Measurements from ENCODE around the gene CDH22.

Gene CDH22

DNA sequence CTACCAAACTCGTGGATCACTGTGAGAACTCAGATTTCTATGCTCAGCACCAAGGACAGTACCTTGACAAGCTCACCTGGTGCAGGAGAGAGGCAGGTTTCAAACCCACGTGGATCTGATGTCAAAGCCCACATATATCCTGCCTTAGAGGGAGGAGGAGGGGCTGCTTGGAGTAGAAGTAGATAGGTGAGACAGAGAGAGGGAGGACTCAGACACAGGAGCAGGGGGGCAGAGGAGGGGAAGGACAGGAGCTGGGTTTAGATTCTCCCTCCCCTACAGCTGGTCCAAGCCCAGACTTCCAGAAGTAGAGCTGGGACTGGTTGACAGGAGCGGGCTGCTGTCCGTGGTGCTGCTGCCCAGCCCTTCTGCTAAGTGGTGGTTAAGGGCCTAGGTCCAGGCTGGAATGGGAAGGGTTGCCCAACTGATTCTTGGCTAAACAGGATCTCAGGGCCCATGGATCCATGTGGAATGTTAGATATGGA is 77.5 kb downstream of the CDH22 start:
- DNase-seq, result no peak
- H3K27ac Mint-ChIP-seq, result no peak overlapping the region
- no peaks in the 10 kb centered on the region for H3K36me3 Mint-ChIP-seq

DNA sequence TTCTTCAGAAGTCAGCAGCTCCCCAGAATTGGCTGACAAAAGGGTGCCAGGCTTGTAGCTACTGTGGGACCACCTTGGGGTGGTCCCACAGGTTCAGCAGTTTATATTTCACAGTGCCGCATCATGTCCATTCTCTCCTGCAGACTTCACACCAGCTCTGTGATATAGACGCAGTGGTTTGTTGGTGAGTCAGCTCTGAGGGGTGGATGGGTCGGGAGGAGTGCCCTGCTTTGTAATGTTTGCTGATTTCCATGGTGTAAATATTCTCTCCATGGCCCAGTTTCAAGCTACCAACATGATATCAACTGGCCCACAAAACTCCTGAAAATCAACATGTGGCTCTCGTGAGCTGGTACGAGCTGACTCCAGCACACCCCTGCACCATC is 78.2 kb downstream of the CDH22 start:
- Mint-ChIP-seq H3K27ac (no peak overlapping the region), H3K4me3 (no peak overlapping the region), H3K4me1 (no peaks in the 10 kb centered on the region), H3K36me3 (no peaks in the 10 kb centered on the region), H3K9me3 (no peaks in the 10 kb centered on the region), H3K27me3 (peaks cover 48 to 54% of the 10 kb centered on the region in 2 donors)
- ATAC-seq (replicated peaks) (no peak), DNase-seq (no peak)

More for the DNA sequence above, 77.5 kb downstream of the CDH22 start:
- Mint-ChIP-seq H3K27me3 (peaks cover 52 to 54% of the 10 kb centered on the region in 2 donors), H3K9me3 (no peaks in the 10 kb centered on the region), H3K4me1 (no peaks in the 10 kb centered on the region), H3K4me3 (no peak overlapping the region)
- no peak for ATAC-seq (replicated peaks)

DNA sequence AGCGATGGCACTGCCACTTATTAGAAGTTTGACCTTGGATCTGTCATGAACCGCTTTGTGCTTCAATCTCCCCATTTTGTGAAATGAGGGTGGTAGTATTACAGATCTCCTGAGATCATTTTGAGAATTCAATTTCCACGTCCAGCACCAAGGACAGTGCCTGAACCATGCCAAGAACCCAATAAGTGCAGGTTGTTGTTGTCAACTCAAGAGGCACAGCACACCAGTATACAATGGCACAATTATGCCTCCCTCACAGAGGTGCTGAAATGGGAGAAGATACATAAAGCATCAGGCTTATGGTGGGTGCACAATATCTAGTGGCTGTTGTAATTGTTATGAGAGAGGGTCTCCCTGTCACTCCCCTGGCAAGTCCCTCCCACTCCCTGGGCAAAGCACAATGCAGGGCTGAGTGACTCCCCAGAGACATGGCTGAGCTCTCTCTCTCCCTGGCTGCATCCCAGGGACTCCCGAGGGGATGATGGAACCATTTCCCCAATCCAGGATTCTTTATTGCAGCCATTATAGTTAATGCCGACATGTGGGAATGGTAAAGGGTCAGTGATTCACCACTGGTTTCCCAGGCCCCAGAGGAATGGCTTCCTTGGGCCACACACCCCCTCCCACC is 78.7 kb downstream of the CDH22 start:
- no peak for DNase-seq
- peaks cover 50 to 59% of the 10 kb centered on the region in 2 donors for H3K27me3 Mint-ChIP-seq
- no peak overlapping the region for H3K27ac Mint-ChIP-seq
- no peaks in the 10 kb centered on the region for H3K4me1 Mint-ChIP-seq
- H3K36me3 Mint-ChIP-seq, result no peaks in the 10 kb centered on the region
- no peak overlapping the region for H3K4me3 Mint-ChIP-seq
- no peaks in the 10 kb centered on the region for H3K9me3 Mint-ChIP-seq
- ATAC-seq (replicated peaks), result no peak

DNA sequence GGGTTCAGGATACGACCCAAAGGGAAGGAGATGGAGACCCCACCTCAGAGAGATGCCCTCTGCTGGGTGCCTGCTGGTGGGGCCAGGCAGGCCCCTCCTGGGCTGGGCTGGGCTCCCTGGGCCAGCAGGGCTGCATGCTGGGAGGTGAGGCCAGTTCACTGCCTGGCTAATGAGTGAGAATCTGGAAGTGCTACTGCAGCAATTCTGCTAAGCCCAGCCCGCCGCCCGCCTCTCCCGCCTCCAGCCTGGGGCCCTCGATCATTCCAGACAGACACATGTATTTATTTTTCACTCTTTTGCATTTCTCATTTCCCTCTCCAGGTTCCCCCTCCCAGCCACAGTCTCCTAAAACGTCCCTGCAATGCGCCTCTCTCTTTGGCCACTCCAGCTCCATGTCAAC is 79.6 kb downstream of the CDH22 start:
- DNase-seq (no peak), ATAC-seq (replicated peaks) (no peak)
- no peak overlapping the region for H3K27ac Mint-ChIP-seq
- no peaks in the 10 kb centered on the region for H3K36me3 Mint-ChIP-seq
- H3K27me3 Mint-ChIP-seq, result peaks cover 47 to 65% of the 10 kb centered on the region in 2 donors
- no peaks in the 10 kb centered on the region for H3K4me1 Mint-ChIP-seq
- no peaks in the 10 kb centered on the region for H3K9me3 Mint-ChIP-seq
- H3K4me3 Mint-ChIP-seq, result no peak overlapping the region

DNA sequence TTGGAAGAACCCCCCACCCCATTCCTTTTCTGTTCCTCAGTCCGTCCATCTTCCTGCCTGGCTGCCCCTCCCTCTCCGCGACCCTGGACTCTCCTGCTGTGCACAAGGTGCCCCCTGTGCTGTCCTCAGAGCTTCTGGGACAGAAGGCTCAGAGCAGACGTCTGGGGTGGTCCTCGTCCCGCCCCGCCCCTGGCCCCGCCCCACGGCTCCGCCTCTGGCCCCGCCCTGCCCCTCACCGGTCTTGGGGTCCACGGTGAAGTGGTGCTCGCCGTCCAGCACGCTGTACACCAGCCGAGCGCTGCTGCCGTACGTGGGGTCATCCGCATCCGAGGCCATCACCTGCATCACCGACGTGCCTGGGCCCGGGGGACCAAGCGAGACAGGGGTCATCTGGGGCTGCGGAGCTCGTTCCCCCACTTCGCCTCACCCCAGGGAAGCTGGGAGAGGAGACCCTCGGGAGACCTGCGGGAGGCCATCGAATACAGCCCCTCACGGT is 81.0 kb downstream of the CDH22 start:
- Mint-ChIP-seq H3K36me3 (no peaks in the 10 kb centered on the region), H3K27me3 (peaks cover 44 to 64% of the 10 kb centered on the region in 2 donors), H3K27ac (no peak overlapping the region), H3K9me3 (no peaks in the 10 kb centered on the region), H3K4me1 (no peaks in the 10 kb centered on the region), H3K4me3 (peak overlapping the region in 1 of 2 donors; percentile 33)
- ATAC-seq (replicated peaks) (no peak), DNase-seq (no peak)

DNA sequence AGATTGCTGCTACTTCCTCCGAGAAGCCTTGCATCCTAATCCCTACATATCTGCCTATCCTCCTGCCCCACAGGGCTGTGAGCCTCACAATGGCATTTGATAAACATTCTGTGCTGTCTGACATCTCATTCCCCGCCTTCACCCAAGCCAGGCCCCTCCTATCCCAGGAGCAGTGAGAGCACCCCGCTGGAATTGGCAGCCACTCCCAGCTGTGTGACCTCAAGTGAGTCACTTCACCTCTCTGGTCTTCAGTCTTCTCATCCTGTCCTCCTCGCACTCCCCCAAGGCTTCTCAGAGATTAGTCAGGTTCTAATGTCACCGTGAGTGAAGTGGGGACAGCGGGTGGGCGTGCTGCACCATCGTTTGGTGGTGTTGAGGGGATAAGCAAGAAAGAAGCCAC is 81.7 kb downstream of the CDH22 start:
- ATAC-seq (replicated peaks), result no peak

DNA sequence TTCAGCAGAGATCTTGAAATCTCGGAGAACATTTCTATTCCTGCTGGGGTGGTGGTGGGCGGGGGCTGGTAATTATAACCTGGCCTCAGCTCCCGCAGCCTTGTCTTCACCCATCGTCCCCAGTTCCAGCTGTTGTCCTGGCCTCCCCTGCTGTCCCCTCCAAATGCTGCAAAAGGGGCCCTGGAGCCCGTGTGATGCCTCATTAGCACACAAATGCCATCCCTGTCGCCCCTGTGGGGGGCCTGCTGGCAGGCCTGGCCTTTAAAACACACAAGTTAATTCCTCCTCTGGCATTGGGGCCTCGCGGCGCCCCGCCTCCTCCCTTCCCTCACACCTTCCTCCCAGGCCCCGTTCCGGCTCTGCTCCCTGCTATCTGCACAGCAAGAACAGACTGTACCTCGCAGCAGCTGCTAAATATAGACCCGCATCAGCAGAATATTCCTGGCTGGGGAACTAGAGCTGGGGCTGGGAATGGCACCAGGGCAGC is 85.7 kb downstream of the CDH22 start:
- ATAC-seq (replicated peaks) (no peak), DNase-seq (no peak)
- no peak overlapping the region for H3K27ac Mint-ChIP-seq
- no peaks in the 10 kb centered on the region for H3K9me3 Mint-ChIP-seq
- H3K27me3 Mint-ChIP-seq, result peaks cover 36 to 48% of the 10 kb centered on the region in 2 donors
- H3K4me3 Mint-ChIP-seq, result no peak overlapping the region
- no peaks in the 10 kb centered on the region for H3K4me1 Mint-ChIP-seq
- no peaks in the 10 kb centered on the region for H3K36me3 Mint-ChIP-seq

More for the DNA sequence above, 81.7 kb downstream of the CDH22 start:
- H3K4me1 Mint-ChIP-seq, result no peaks in the 10 kb centered on the region
- no peaks in the 10 kb centered on the region for H3K9me3 Mint-ChIP-seq
- H3K4me3 Mint-ChIP-seq, result no peak overlapping the region
- H3K36me3 Mint-ChIP-seq, result no peaks in the 10 kb centered on the region
- H3K27me3 Mint-ChIP-seq, result peaks cover 40 to 59% of the 10 kb centered on the region in 2 donors
- DNase-seq, result no peak
- H3K27ac Mint-ChIP-seq, result no peak overlapping the region

DNA sequence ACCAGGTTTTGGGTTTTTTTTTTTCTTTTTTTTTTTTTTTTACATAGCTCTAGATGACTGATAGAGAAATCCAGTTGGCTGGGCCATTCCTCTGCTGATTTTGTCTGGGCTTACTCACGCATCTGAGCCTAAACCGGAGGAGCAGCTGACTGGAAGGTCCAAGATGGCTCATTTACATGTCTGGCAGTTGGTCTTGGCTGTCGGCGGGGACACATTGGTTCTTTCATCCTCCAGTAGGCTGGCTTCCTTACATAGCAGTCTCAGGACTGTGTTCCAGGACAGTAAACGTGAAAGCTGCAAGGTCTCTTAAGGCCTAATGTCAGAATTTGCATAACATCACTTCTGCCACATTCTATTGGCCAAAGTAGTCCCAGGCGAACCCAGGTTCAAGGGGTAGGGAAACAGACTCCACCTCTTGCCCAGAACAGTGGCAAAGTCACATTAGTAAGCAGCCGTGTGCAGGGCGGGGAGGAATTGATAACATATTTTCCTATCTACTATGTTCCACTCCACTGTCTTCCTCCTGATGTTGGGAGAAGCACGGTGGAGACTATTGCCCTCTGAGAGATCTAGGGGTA is 87.0 kb downstream of the CDH22 start:
- Mint-ChIP-seq H3K27me3 (peaks cover 24 to 40% of the 10 kb centered on the region in 2 donors), H3K4me3 (no peak overlapping the region), H3K4me1 (no peaks in the 10 kb centered on the region), H3K27ac (no peak overlapping the region), H3K9me3 (no peaks in the 10 kb centered on the region), H3K36me3 (no peaks in the 10 kb centered on the region)
- ATAC-seq (replicated peaks) (no peak), DNase-seq (no peak)

DNA sequence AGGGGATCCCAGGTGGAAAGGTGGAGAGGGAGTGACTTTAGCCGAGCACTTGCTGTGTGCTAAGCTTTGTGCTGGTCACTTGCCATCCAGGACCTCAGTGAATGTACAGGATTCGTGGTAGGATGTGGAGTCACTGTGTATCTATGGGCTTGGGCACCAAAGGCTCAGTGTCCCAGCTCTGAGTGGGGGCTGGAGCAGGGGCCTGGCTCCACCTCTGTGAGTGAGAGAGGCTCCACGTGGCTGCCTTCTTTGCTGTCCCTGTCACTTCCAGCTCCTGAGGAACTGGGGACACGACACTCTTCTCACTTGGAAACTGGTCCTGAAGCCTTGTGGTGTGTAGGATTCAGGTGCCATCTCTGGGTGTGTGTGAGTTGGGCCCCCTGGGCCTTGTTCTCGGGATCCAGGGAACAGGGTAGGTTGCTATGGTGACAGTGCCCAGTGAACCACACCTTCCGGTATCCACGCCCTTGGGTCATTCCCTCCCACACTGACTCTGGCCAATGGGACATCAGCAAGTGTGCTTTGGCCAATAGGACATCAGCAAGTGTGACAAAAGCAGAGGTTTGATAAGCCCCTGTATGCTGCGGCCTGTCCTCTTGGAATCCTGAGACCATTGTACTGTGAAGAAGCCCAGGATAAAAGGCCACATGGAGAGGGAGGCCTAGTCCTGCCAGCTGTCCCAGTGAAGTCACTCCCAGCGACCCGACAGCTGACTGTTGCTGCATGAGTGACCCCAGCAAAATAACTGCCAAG is 87.7 kb downstream of the CDH22 start:
- ATAC-seq (replicated peaks), result no peak

DNA sequence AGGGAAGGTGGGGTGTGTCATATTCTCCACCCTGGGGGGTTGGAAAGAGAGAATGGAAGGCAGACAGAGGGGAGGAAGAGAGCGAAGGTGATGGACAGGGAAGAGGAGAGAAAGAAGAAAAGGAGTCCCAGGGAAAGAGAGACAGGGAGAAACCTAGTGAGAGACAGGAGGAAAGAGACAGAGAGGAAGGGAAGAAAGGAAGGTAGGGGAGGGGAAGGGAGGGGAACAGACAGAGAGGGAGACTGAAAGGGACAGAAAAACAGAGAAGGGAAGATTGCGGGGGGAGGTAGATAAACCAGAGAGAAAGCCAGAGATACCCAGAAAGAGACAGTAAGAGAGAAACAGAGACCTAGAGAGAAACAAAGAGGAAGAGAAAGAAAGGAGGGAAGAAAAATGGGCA is 88.4 kb downstream of the CDH22 start:
- Mint-ChIP-seq H3K9me3 (no peaks in the 10 kb centered on the region), H3K27ac (peak overlapping the region; percentile 1), H3K4me1 (no peaks in the 10 kb centered on the region), H3K27me3 (peaks cover 23 to 34% of the 10 kb centered on the region in 2 donors), H3K36me3 (no peaks in the 10 kb centered on the region), H3K4me3 (no peak overlapping the region)
- DNase-seq, result no peak
- ATAC-seq (replicated peaks), result no peak

More for the DNA sequence above, 87.7 kb downstream of the CDH22 start:
- Mint-ChIP-seq H3K36me3 (no peaks in the 10 kb centered on the region), H3K4me3 (no peak overlapping the region), H3K27me3 (peaks cover 17 to 34% of the 10 kb centered on the region in 2 donors), H3K27ac (no peak overlapping the region), H3K9me3 (no peaks in the 10 kb centered on the region), H3K4me1 (no peaks in the 10 kb centered on the region)
- no peak for DNase-seq

DNA sequence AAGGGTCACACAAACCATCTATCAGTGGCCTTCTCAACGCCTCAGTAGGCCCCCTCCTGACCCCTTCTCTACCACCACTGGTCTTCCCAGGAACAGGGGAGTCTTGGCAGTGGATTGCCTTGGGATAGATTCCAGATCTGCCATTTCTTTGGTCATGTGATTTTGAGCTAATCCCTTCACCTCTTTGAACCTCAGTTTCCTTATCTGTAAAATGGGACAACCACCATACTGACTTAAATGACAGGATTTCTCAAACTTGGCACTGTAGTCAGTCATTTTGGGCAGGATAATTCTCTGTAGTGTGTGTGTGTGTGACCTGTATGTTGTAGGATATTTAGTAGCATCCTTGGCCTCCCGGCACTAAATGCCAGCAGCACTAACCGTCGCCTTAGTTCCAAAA is 89.1 kb downstream of the CDH22 start:
- Mint-ChIP-seq H3K4me1 (no peaks in the 10 kb centered on the region), H3K27me3 (peaks cover 26 to 35% of the 10 kb centered on the region in 2 donors), H3K4me3 (no peak overlapping the region), H3K9me3 (no peaks in the 10 kb centered on the region), H3K36me3 (no peaks in the 10 kb centered on the region), H3K27ac (no peak overlapping the region)
- DNase-seq (no peak), ATAC-seq (replicated peaks) (no peak)

DNA sequence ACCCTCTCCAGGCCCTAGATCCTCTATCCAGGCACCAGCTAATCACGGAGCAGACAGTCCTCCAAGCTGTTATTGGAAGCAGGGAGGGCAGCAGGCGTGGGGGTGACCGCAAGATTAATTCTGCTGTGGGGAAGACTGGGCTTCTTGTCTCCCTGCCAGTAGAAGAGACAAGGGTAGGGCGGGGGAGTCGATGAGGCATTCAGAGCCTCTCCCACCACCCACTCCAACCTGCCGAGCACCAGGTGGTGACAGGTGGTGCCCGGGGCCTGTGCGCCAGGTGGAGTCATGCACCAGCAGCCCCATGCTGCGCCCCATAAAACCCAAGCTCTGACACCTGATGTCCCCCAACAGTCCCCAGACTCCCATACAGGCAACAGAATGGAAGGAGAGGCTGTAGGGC is 89.6 kb downstream of the CDH22 start:
- DNase-seq, result no peak
- Mint-ChIP-seq H3K9me3 (no peaks in the 10 kb centered on the region), H3K36me3 (no peaks in the 10 kb centered on the region), H3K27ac (no peak overlapping the region), H3K4me3 (no peak overlapping the region), H3K27me3 (peaks cover 31 to 38% of the 10 kb centered on the region in 2 donors), H3K4me1 (no peaks in the 10 kb centered on the region)
- ATAC-seq (replicated peaks), result no peak

DNA sequence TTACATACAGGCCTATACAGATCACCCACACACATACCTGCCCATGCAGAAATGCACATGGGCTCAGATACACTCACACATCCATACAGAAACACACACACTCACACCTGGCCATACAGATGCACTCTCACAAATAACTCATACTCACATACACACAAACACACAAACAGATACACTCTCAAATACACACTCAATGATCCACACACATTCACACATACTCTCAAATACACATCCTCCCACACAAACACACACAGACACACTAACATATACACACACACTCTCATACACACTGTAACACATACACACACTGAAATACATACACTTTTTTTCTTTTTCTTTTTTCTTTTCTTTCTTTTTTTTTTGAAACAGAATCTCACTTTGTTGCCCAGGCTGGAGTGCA is 90.7 kb downstream of the CDH22 start:
- DNase-seq (no peak), ATAC-seq (replicated peaks) (no peak)
- Mint-ChIP-seq H3K27ac (no peak overlapping the region), H3K27me3 (peaks cover 28 to 32% of the 10 kb centered on the region in 2 donors), H3K9me3 (no peaks in the 10 kb centered on the region), H3K4me3 (no peak overlapping the region), H3K36me3 (no peaks in the 10 kb centered on the region), H3K4me1 (no peaks in the 10 kb centered on the region)

DNA sequence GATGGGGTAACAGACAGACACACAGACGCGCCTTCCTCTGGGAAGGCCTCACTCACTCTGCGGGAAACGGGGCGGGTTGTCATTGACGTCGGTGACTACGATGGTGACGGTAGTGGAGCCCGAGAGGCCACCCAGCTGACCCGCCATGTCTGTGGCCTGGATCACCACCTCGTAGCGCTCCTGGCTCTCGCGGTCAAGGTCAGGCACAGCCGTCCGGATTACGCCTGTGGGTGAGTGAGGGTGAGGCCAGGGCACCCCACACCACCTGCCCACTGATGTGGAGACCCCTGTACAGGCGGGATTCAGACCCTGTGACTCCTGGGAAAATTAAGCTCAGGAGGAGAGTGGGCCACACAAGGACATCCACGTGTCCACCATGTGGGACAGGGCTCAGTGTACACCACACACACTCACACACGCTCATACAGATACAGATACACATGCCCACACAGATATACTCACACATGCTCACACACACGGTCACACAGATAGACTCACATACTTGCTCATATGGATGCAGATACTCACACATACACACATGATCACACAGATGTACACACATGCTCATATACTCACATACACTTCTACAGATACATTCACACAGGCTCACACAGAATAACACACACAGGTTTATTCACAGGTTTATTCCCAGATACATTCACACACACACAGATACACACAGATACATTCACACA is 91.4 kb downstream of the CDH22 start:
- ATAC-seq (replicated peaks) (no peak), DNase-seq (no peak)
- peaks cover 32 to 37% of the 10 kb centered on the region in 2 donors for H3K27me3 Mint-ChIP-seq
- H3K36me3 Mint-ChIP-seq, result no peaks in the 10 kb centered on the region
- H3K27ac Mint-ChIP-seq, result no peak overlapping the region
- H3K4me1 Mint-ChIP-seq, result no peaks in the 10 kb centered on the region
- no peaks in the 10 kb centered on the region for H3K9me3 Mint-ChIP-seq
- H3K4me3 Mint-ChIP-seq, result no peak overlapping the region
